NCI-H510A (cell line): ENCODE results near the gene CDC25A.
"Not testable (repeated sequence)": the region's sequence is repeated elsewhere in the genome, so short reads cannot be mapped to it uniquely, and the experiment has no call there.

Experiments used
- DNase-seq: peaks from one replicate; lab custom pipeline; 2025; lab: John Stamatoyannopoulos, UW

CDC25A gene

DNA sequence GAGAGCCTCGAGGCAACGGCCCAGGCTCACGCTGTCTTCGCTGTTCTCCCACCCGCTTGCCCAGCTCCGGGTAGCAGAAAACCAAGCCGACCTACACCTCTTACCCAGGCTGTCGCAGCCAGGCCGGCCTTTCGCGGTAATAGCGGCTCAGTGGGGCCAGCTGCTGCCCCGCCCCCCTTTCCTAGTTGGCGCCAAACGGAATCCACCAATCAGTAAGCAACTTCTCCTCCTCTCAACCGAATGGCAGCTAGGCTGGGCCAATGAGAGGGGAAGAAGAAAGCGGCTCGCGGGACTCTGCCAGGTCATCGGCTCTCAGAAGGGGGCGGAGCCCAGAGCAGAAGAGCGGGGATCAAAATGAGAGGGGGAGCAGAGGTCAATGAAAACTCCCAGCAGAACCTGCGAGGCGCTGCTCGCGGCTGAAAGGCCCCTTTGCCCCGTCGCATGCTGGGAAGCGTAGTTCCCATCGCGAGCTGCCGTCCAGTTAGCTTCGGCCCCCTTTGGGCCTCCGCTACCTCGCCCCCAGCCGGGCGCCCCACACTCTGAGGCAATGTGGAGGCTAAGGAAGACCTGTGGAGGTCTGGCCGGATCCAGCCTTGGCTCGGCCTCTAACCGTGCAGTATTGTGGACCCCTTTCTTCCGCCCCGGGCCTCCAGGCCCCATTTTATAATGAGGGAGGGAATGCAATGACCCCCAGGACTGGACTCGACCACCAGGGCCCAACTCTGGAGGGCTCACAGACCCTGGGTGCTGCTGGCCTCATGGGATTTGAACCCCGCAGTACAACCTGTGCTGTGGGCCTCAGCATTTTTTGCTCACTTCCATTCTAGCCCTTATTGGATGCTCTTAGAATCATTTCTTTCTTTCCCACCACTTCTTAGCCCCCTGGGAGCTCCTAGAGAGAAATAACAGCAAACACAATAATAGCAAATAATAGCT lies at the start of gene CDC25A:
TSS of gene CDC25A (minus strand) at position 152 of the 936 bp plus-strand sequence. CDS start 470 bp downstream, outside the sequence.
- DNase-seq, result peak; percentile 89

DNA sequence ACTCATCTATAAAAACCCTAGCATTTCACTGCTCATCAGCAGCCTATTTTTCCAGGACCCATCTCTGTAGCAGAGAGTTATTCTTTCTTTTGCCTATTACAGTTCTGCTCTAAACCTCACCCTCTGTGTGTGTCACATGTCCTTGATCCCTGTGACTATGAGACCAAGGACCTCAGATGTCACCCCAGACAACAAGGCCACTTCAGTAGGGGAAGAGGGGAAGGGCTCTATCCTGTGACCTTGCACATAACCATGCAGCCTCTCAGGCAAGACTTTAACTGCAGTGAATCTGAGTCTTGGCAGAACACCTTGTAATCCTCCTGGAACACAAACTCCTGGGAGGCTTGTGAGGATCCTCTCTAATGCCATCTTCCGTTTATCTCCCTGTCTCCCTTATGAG lies 48.3 kb upstream of the CDC25A start:
- DNase-seq, result no peak

DNA sequence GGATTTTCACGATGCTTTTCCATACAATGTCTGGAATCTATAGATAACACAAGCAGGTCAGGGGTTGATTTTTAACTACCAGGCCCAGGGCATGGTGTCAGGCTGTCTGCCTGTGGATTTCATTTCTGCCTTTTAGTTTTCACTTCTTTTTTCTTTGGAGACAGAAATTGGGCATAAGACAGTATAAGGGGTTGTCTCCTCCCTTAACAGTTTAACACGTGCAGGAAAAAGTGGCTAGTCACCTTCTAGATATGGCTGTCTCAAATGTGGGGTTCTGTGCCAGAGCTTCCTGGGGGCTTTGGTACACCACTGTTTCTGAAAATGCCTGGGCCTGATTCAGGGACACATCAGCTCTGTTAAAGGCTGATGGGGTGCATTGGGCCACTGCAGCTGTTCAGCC lies 45.3 kb upstream of the CDC25A start:
- DNase-seq, result no peak

DNA sequence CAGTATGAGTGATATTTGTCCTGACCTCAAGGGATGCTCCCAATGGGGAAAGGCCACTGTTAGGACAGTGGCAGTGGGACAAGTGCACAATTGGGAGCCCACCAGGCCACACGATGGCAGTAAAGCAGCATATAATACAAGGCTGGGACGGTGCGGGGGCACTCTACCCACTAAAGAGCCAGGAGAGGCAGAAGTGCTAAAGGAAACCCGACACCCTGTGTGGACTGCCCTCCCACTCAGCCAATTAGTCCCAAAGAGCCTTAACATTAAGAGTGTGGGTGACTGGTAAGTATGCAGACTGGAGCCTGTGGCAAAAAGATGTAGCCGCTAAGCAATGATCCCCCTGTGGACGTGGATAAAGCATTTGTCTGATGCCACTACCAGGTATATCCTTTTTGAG lies 44.5 kb upstream of the CDC25A start:
- peak; percentile 72 for DNase-seq

DNA sequence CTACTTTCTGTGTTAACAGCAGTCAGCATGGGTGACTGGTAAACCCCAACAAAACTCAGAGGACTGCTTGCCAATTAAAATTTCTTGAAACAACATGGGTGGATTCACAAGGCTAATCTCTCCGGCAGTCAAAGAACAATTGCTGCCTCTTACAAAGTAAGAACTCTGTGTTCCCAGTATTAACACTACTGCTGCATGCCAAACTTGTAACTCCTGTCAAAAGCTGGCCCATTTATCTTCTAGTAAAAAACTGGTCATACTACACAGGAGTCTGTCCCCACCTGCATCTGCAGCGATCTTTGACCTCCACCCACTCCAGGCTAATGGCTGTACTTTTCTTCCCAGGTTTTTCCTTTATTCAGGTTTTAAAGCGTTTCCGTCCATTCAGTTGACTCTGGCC lies 44.0 kb upstream of the CDC25A start:
- DNase-seq, result no peak

DNA sequence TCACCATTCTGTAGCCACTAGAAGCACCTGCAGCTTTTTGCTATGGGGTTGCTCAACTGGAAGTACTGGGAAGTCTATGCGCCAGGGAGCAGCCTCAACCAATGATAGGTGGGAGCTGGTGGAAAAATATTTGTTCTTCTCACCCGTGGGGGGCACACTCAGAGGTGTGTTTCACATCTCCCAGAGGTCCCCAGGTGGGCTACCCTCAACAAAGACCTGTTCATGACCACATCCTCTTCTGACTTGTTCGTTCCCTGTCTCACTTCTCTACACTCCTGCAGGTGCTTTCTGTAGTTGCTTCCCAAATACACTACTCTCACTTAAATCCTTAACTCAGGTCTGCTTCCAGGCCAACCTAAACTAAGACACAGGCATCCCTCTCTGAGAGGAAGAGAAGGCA lies 38.7 kb upstream of the CDC25A start:
- no peak for DNase-seq

DNA sequence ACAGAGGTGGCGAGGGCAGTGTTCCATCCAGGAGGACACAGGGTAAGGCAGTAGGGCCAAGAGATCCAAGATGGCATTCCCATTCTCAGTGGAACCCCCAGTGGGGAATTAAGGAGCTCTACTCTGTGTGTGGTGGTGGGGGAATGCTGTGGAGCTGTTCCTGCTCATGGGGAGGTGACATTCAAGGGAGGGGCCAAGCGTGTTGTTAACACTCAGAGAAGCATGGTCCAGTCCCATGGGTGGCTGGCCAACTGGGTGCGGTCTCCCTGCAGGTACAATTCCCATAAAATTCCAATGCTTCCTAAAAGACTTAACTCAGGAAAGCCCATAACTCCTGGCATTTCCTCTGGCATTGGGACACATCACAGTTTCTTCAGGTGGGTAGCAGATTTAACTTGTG lies 37.4 kb upstream of the CDC25A start:
- DNase-seq, result no peak

DNA sequence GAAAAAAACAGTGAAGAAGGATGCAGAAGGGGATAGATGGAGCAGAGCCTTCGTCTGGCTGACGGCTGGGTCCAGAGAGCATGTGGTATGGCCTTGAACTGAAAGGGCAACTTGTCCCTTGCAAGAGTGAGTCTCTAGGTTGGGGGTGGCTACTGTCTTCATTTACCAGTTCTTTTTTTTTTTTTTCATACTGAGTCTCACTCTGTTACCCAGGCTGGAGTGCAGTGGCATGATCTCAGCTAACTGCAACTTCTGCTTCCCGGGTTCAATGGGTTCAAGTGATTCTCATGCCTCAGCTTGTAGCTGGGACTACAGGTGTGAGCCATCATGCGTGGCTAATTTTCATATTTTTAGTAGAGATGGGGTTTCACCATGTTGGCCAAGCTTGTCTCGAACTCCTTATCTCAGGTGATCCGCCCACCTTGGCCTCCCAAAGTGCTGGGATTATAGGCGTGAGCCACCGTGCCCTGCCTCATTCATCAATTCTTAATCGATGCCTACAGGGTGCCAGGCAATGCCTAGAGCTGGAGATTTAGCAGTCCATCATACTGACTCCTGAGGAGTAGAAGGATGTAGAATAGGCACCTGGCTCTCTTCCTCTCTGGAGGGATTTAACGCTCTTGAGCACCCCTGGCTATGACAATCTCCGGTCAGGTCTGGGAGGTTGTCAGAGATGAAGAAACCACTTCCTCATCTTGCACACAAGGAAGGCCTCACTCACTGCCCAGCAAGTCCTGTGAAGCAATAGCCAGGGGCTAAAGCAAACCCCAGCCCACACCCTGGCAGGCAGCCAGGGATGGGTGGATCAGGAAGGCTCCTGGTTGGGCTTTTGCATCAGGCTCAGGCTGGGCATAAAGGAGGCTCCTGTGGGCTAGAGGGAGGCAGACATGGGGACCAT lies 34.6 kb upstream of the CDC25A start, which contains the start of gene CAMP:
TSS of gene CAMP (plus strand) at position 880 of the 898 bp plus-strand sequence. CDS start at position 897, 17 bp downstream.
- peak; percentile 2 for DNase-seq

DNA sequence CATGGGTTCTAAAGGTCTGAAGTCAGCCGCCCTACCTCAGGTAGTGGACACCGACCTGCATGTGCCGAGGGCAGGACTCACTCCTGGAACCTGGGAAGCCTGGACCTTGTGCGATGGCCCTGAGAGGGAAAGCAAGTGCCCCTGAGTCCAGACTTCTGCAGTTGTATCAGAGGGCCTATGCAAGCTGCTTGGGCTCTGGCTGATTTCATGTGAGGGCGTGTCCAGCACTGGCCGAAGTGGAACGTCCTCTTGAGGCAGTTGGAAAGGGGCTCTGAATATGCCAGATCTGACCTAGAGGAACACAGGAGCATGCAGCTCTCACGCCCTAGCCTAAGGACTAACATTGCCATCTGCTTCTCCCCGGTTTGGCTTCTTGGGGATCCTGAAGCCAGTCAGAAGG lies 32.5 kb upstream of the CDC25A start:
- DNase-seq, result no peak

DNA sequence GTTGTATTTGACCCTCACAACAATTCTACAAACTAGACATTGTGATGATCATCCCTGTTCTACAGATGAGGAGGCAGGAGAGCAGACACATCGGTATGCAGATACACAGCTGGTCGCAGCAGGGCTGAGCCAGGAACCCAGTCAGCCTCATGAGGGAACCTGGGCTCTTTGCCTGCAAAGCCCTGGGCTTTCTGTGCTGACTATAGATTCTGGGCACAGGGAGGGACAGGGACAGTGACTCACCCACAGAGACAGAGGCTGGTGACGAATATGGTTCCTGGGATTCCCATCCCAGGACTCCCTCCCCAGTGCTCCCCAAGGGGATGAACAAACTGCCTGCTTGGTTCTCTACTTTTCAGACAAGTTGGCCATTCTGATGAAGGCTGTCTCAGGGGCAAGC lies 31.3 kb upstream of the CDC25A start:
- DNase-seq, result no peak

DNA sequence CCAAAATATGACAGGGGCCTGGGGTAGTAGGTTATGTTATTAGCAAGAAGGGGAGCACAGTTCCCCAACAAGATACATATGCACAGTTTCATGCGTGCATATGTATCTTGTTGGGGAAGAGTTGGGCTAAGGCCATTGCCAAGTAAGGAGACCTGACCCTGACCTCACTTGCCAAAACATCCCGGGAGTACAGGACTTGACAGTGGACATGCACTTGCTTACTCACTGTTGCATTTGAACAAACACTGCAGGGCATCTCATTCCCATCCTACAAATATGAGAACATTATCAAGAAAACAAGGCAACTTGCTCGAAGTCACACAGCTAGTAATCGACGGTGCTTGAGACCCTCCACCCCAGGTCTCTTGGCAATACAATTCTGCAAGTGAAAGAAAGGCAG lies 30.3 kb upstream of the CDC25A start:
- no peak for DNase-seq

DNA sequence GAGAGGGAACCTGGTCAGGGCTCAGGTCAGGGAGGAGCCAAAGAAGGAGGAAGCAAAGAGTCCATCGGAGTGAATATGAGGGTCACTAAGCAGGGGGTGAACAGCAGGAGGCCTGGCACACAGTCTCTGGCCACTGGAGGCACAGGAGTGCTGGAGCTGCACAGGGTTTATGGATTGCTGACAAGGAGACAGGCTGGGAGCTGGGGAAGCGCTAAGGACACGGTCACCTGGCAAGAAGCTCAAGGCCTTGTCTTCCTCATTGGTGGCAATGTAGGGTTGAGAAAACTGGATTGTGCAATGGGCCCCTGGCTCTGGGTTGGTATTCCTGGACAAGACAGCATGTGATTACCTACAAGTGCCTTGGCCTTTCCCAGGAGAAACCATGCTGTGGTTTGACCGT lies 29.2 kb upstream of the CDC25A start:
- no peak for DNase-seq

DNA sequence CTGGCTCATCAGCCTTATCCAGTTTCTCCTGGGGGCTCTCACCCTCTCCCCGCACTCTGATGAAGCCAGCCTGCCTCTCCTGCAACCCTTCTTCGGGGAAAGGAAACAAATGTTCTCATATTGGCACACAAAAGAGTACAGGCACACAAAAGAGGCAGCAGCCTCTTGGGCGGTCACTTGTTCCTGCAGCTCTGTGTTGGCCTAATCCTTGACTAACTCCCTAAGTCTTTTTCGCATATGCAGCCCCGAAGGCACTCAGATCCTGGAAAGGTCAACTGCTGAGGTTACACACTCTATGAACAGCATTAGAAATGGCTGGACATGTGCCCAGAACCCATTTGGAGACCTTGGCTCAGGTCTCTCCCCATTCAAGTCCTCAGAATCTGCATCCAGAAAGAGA lies 27.7 kb upstream of the CDC25A start:
- DNase-seq, result no peak

DNA sequence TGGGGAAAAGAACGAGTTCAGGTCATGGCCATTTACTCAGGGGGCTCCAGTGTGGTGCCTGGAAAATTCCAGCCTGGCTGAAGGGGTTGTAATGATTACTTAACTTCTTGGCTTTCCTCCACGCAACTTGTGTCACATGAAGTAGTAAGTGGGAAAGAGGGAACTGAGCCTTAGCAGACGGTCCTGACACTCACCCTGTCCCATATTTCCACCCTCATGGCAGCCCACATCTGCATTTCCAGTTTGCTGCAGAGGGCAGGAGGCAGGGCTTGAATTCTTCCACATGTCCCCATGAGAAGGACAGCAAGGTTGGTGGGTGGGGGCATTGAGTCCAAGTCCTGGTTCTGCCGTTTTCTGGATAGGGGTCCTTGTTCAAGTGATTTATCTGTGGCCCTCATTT lies 27.2 kb upstream of the CDC25A start:
- no peak for DNase-seq

DNA sequence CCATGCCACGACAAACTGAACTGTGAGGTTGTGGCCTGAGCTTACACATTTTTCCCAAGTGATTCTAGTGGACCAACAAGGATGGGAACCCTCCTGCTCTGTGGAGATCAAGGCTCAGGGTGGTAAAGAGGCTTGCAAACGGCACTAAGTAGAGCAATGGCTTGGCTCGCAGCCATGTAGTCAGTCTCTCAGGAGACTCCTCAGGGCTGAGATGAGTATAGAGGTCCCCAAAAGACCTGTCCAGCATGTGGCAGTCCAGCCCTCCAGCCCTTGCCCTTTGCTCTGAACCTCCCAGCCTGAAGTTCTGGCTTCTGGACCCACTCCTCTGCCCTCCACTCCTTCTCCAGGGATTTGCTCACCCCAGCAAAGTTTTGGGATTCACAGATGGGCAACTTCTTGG lies 26.8 kb upstream of the CDC25A start:
- DNase-seq, result no peak

DNA sequence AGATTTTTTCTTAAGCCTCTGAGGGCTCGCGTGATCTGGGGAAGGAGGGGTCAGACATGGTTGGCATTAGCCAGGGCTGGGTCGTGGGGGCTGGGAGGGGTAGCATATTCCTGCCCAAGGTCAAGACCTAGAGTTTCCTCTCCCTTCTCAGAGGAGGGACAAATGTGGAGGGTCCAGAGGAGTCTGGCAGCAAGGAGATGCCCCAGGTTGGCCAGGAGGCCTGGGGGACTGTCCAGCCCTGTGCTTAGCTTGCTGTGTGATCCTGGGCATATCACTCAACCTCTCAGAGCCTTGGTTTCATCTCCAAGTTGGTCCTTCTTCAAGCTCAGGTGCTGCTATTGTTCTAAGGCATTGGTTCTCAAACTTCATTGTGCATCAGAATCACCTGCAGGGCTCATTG lies 26.0 kb upstream of the CDC25A start:
- no peak for DNase-seq

DNA sequence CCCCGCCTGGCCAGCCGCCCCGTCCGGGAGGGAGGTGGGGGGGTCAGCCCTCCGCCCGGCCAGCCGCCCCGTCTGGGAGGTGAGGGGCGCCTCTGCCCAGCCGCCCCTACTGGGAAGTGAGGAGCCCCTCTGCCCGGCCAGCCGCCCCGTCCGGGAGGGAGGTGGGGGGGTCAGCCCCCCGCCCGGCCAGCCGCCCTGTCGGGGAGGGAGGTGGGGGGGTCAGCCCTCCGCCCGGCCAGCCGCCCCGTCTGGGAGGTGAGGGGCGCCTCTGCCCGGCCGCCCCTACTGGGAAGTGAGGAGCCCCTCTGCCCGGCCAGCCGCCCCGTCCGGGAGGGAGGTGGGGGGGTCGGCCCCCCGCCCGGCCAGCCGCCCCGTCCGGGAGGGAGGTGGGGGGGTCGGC lies 23.6 kb upstream of the CDC25A start:
- DNase-seq, result not testable (repeated sequence)

DNA sequence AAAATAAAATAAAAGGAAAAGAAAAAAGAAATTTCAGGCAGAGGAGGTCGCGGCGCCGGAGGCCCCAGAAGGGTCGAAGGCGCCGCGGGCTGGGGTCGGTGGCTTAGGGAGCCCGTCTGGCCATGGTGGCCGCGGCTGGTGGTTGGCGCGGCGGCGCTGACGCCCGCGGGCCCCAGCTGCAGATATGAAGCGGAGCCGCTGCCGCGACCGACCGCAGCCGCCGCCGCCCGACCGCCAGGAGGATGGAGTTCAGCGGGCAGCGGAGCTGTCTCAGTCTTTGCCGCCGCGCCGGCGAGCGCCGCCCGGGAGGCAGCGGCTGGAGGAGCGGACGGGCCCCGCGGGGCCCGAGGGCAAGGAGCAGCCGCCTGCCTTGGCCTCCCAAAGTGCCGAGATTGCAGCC lies 22.3 kb upstream of the CDC25A start:
- DNase-seq, result not testable (repeated sequence)

DNA sequence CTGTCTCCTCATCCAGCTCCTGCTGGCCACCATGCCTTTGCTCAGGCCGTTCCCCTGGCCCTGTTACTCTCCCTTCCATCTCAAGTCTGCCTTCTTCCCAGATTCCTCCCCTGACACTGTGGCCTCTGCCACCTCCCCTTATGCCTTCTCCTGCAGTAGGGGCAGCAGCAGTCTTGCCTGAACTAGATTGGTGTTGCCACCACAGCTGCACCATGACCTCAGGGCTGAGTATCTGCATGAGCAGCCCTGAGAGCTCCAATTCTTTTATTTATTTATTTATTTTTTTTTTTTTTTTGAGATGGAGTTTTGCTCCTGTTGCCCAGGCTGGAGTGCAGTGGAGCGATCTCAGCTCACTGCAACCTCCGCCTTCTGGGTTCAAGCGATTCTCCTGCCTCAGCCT lies 21.2 kb upstream of the CDC25A start:
- no peak for DNase-seq

DNA sequence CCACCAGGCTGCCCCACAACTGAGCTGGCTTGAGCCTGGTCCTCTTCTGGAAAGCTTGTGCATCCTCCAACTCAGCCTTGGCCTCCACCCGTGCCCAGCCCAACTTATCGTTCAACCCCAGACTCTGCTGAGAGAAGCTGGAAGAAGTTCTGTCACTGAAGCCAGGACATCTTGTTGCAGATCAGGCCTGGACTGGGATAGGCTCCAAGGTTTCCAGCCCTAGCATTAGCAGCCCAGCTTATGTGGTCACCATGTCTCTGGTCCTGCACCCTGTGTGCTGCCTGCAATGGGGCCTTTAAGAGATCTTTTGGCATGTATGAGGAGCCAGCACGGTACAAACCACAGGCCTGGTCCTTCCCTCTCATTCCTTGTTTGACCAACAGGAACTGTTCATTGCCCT lies 19.9 kb upstream of the CDC25A start:
- no peak for DNase-seq

DNA sequence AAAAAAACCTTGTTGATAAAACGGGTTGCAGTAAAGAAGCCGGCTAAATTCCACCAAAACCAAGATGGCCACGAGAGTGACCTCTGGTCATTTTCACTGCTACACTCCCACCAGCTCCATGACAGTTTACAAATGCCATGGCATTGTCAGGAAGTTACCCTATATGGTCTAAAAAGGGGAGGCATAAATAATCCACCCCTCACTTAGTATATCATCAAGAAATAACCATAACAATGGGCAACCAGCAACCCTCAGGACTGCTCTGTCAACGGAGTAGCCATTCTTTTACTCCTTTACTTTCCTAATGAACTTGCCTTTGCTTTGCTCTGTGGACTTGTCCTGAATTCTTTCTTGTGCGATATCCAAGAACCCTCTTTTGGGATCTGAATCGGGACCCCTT lies 14.4 kb upstream of the CDC25A start:
- no peak for DNase-seq

DNA sequence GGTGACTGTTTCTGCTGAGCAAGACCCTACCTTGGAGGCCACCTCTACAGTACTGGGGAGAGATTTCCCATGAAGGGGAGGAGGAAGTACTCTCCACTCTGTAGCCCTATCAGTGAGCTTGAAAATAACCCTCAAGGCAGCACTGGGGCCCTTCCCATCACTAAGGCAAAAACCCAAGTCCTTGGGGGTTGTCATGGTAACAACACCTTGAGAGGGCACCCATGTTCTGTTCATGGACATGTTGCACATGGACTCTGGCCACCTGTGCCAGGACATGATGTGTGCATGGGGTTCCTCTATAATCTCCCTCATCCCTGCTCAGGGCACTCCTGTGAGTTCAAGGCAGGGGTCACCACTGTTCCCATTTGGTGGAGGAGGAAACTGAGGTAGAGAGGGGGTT lies 10.9 kb upstream of the CDC25A start:
- DNase-seq, result no peak

DNA sequence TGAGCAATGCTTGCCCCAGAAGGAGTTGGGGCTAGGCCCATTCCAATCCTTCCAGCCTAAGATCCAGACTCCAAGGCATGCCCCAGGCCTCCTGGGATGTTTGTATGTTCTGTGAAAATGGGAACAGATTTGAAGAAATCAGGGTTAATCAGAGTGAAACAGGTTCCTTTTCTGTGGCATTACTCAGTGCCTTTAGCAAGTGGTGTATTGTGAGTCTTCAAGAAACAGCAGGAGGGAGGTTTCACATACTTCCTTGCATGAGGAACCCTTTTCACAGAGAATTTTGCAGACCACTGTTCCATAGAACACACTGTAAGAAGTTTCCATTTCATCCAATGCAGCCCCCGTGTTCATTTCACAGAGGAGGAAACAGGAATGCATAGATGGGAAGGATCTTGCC lies 8.4 kb upstream of the CDC25A start:
- DNase-seq, result no peak
